Measurements from ENCODE around the gene ANKRD62.
"Not testable (repeated sequence)": the region's sequence is repeated elsewhere in the genome, so short reads cannot be mapped to it uniquely, and the experiment has no call there.

Gene ANKRD62

DNA sequence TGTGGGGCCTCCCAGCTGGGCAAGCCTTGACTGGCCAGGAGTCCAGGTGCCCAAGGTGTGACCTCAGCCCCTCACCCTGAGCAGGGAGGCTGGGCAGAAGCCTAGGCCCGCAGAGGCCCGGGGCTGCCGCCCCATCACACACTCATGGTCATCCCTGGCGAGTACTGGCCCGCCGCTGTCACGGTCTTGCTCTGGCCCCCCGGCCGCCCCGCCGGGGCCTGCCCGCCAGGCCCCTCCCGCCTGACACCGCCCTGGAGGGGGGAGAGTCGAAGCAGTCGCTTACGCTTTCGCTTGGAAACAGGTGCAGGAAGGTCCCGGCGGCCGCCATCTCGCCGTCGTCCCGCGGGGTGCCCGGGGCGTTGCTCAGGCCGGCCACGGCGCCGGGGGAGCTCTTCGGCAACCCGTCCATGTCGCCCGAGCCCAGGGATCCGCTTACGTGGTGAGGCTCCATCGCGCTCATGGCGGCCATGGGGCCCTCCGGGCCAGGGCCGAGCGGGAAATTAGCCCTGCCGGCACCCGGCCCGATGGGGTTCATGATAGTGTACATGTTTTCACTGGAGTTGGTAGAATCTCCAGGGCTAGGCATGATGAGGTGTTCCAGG, 26.6 kb upstream of the ANKRD62 start:
- DNase-seq (ENCODE audit: low spot score) = no peak

DNA sequence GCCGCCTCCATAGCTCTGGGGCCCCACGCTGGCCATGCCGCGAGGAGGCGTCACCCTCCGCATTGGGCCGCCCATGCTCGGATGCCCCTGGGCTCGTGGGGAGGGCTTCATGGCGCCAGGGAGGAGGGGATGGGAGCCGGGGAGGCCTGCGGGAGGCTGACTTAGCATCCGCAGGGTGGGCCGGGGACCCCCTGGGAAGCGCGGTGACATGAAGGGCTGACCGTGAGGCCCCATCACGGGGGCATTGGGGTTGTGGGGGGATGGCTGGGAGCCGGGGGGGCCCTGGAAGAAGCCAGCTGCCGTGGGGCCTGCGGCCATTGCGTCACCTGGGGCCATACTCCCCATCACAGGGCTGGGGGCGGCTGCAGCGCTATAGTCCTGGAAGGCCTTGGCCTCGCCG, 26.0 kb upstream of the ANKRD62 start:
- no peak for DNase-seq (ENCODE audit: low spot score)

DNA sequence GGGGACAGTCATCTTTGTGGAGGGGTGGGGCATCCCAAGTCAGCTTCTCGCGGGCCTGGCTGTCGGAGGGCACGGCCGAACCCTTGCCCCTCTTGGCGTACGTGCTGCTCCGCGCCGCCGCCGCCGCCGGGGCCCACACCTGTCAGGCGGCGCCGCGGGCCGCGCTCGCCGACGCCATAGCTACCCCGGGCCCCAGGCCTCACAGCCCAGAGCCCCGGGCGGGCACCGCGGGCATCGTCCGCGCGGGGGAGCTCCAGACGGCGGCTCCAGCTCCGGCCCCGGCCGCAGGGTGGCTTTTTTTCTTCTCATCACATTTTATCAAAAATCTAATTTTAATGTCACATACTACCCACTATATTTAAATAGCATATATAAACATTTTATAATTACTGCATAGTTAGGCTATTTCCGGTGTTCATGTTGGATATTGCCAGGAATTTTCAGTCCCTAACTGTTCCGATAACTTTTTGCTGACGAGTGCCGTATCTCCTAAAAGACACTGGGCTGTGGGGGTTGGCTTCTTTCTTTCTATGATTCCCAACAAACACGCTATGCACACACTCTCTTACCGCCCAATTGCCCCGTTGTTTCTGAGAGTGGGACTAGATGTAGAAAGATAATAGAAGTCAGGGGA, 25.2 kb upstream of the ANKRD62 start:
- not testable (repeated sequence) for DNase-seq (ENCODE audit: low spot score)

DNA sequence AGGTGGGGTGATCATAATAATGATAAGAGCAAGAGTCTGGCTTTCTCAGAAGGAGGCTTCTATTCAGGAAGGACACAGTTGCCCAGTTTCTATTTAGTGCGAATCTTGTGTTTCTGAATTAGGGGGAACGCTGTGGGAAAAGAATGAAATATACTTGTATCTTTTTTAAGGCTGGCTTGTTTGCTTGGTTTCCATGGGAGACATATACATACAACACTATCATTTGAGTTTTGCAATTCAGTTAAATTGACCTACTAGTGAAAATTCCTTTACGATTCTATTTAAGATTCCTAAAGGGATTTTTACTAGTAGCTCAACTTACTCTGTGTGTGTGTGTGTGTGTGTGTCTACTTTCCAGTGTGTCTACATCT, 24.7 kb upstream of the ANKRD62 start:
- DNase-seq (ENCODE audit: low spot score) = no peak

DNA sequence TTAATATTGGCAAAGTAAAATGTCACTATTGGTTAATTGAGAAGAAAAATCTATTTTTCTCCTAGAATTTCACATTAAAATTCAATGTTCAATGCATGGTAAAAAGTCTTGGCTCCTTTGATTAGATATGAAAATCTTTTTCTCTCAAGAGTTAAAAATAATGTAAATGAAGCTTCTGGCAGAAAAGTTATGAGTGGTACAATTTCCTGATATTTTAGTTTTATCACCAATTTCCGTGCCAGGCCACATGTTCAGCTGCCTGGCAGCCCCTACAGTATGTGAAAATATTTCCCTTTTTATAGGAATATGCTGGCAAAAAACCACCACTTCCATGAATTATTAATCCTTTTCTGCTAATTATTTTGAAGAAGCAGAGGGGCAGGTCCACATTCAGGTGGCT, 22.6 kb upstream of the ANKRD62 start:
- DNase-seq (ENCODE audit: low spot score) = not testable (repeated sequence)

DNA sequence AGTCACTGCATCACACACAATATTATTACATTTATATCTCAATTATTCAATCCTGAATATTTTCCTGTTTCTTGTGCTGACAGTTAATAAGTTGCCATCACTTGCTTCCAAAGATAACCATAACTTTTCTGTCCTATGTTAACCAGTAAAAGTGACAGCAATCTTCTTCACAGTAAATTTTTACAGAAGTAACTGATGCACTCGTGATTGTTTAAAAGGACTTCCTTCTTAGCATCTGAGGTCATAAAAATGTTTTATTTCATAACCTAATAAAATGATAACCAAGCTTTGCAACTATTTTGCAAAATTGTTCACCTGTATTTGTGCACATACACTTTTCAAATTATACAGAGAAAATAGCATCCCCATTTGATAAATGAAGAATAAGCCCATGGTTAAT, 20.6 kb upstream of the ANKRD62 start:
- DNase-seq (ENCODE audit: low spot score) = no peak

DNA sequence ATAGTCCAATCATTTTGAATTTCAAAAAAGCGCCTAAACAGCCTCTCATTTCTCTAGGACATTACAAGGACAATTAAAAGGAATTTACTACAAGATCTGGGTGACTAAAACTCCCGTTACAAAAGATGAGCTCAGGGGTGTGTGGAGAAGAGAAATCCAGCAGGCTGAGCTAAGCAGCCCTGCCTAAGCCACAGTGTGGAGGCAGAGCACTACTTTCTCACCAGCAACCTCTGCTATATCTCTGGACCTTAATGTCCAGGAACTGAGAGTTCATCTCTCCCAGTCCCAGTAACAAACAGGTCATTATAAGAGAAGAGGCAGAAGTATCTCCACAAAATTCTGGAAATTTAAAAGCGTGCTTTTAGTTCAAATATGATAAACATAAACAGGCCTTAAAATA, 18.9 kb upstream of the ANKRD62 start:
- no peak for DNase-seq (ENCODE audit: low spot score)

DNA sequence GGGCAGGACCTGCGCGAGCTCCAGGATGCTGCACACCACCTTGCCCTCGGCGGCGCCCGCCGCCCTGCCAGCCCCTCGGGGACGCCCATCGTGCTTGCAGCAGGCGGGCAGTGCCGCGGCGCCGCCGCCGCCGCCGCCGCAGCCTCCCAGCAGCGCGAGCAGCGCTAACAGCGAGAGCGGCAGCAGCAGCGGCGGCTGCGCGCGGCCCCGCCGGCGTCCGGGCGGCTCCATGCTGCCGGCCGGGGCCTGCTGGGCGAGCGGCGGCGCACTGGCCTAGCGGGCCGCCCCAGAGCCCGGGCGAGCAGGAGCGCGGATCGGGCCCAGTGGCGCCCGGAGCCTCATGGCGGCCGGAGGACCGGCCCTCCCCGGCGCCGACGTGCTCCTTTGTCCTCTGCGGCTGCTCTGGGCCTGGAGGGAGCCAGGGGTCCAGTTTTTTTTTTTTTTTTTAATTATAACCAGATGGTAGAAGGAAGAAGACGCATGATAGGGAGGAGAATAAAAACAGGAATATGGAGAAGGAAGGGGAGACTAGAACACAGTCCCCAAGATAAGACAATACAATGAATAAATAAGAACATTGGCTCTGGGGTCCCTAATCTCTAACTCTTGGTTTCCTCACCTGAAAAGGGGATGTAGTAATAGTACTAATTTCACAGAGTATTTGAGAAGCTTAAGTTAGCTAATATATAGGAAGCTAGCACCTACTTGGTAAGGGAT, 17.1 kb upstream of the ANKRD62 start:
- peak; percentile 21 for DNase-seq (ENCODE audit: low spot score)

DNA sequence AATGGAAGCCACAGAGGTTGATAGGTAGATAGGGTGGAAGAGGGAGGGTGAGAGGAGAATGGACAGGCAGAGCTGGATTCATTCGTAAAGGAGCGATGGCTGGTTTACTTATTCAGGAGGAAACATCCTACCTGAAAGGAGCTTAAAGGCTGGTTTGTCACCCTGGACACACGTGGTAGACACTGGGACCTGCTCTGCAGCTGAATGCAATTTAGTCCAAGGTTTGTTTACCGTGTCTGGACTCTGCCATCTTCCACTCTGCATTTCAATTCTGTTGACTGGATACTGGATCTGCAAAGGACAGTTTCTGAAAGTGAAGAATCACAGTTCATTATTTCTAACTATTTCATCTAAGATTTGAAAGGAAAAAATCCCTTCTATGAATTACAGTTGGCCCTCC, 15.6 kb upstream of the ANKRD62 start:
- DNase-seq (ENCODE audit: low spot score) = not testable (repeated sequence)

DNA sequence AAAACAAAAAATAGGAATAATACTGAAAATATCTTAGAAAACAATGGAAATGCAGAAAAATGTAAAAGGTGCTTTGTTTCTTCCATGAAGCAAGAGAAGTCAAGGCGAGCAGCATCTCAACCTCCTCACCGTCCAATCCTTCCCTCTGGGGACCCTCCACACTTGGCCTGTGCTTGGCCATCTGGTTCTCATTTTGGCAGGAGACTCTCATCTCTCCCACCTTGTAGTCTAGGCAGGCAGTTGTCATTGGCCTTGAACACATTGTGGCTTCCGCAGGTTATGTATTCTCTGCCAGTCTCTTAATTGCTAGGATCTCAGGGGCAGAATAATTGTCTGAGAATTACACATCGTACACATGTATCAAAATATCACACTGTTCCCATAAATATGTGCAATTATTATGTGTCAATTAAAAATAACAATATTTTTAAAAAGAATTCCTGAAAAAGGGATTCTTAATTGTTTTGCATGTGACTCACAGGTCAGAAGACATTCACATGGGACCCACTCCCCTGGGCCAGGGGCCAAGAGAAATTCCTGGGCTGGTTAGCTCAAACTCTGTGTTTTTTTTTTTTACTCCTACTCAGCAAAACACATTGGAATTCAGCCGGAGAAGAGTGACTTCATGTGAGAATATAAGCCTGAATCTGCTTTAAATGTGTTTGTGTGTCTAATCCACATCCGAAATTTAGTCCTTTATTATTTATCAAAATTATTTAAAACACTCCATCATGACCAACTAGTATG, 14.0 kb upstream of the ANKRD62 start:
- no peak for DNase-seq (ENCODE audit: low spot score)

DNA sequence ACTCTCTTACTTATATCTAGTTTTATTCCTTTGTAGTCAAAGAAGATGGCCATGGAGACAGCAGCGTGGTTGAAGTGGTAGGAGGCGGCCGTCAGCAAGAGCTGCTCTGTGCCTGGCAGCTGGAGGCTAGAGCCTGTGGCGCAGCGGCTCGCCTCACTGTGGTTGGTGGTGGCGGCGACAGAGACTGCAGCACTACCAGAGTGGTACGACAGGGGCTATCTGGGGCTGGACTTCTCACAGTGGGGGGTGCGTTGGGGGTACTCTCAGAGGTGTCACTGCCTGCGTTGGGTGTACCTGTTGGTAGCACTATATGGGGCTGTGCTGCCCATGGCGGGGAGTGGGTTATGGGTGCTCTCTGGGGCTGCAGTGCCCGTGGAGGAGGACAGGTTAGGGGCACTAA, 8.5 kb upstream of the ANKRD62 start:
- no peak for DNase-seq (ENCODE audit: low spot score)

DNA sequence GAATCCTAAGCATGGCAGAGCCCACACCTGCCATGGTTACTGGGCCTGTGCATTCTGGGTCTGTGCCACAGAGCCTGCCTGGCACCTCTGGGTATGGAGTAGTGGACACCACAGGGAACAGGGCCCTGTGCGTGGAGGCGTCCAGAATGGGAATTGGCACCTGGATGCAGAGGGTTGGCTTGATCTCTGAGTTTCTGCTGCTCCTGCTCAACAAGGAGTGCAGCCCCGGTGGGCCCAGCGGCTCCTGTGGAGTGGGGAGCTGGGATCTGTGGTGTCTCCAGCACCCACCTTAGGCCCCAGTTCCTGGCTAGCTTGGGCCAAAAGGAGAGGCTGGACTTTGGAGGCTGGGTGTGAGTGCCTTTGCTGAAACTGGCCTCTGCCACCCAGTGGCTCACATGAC, 7.9 kb upstream of the ANKRD62 start:
- DNase-seq (ENCODE audit: low spot score) = no peak

DNA sequence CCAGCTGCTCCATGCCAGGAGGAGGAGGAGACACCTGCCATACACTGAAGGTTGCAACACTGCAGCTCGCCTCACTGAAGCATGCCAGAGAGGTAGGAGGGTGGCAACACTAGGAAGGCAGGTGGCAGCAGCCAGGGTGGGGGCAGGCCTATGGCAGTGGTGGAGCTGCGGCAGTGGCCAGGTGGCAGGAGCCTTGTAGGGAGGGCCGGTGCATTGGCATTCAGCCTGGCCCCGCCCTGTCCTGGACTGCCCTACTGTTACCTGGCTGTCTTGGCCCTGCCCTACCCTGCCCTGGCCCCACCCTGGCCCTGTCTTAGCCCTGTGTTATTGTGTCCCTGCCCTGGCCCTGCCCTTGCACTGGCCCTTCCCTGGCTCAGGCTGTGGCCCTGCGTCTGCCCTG, 7.4 kb upstream of the ANKRD62 start:
- DNase-seq (ENCODE audit: low spot score) = no peak

DNA sequence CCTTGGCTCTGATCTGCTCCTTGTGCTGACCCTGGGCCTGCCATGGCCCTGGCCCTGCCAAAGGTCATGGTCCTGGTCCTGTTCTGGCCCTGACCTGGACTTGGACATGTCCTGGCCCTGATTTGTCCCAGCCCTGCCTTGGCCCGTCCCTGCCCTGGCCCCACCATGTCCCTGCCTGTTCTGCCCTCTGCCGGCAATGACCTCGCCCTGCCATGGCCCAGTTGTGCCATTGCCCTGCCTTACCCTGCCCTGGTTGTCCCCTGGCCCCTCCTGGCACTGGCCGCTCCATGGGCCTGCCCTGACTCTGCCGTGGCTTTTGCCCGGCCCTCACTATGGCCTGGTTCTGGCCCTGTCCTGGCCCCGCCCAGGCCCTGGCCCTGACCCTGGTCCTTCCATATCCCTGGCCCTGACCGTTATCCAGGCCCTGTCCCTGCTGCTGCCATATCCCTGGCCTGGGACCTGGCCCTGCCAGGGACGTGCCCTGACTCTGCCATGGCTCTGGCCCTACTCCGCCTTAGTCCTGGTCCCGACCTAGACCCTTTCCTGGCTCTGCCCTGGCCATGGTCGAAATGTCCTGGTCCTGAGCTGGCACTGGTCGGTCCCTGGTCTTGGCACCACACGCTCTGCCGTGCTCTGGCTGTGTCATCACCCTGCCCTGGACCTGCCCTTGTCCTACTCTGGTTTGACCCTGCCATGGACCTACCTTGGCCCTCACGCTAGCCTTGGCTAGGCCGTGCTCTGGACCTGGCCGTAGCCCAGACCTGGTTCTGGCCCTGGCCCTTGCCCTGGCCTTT, 6.8 kb upstream of the ANKRD62 start:
- DNase-seq (ENCODE audit: low spot score) = no peak

DNA sequence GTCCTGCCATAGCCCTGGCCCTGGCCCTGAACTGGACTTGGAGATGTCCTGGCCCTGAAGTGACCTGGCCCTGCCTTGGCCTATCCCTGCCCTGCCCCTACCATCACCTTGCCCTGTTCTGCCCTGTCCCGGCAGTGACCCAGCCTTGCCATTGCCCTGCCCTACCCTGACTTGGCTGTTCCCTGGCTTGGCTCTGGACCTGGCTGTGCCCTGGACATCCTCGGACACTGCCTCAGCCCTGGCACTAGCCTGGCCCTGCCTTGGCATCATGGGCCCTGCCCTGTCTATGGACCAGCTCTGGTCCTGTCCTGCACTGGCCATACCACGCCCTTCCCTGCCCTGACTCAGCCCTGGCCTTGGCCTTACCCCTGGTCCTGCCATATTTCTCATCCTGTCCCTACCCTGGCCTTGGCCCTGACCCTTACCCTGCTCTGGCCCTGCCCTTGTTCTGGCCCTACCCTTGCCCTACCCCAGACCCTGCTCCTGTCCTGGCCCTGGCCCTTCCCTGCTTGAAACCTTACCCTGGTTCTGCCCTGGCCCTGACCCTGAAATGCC, 6.1 kb upstream of the ANKRD62 start:
- DNase-seq (ENCODE audit: low spot score) = no peak

DNA sequence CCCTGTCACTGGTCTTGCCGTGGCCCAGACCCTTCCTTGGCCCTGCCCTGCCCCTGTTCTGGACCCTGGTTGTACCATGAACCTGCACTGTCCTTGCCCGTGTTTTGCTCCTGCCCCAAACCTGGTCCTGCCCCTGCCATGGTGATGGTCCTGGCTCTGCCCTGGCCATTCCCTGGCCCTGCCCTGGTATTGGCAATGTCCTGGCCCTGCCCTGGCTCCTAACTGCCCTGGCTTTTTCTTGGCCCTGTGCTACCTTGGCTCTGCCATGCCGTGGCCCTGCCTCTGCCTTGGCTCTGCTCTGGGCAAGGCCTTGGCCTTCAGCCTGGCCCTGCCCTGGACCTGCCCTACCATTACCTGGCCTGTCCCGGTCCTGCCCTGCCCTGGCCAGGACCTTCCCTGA, 5.5 kb upstream of the ANKRD62 start:
- no peak for DNase-seq (ENCODE audit: low spot score)

DNA sequence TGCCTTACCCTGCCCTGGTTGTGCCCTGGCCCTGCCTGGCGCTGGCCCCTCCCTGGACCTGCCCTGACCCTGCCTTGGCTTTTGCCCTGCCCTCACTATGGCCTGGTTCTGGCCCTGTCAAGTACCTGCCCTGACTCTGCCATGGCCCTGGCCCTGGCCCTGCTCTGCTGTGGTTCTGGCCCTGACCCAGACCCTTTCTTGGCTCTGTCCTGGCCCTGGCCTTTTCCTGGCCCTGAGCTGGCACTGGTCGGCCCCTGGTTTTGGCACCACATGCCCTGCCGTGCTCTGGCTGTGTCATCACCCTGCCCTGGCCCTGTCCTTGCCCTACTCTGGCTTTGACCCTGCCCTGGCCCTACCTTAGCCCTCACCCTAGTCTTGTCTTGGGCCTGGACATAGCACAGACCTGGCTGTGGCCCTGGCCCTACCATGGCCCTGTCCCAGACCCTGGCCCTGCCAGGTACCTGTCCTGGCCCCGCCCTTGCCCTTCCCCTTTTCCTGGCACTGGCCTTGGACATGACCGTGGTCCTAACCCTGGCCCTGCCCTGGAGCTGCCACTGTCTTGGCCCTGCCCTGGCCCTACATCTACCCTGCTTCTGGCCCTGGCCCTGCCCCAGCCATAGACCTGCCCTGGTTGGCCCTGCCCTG, 4.8 kb upstream of the ANKRD62 start:
- no peak for DNase-seq (ENCODE audit: low spot score)

DNA sequence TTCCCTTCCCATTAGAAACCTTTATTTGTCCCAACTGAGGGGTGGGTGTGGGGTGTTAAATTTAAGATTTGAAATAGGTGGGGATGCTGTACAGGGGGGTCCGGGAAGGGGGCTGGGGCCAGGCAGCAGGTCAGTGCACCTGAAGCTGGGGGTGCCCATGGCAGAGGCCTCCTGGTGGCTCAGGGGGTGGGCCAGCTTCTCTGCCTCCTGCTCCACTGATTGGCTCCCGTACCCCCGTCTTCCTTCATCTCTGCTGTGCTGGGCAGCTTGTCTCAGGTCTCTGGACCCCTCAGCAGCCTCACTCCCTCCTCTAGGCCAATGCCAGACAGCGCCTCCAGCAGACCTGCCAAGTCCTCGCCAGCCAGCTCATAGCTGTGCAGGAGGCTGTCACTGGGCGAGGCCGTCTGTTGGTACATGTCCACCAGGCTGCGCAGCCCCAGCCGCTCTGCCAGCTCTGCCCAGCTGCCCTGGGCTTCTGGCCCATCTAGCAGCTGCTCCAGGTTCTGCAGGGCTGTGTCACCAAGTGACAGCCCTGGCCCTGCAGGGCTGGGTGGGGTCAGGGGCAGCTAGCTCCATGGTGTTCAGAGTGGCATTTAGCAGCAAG, 2.0 kb upstream of the ANKRD62 start:
- DNase-seq (ENCODE audit: low spot score) = no peak

DNA sequence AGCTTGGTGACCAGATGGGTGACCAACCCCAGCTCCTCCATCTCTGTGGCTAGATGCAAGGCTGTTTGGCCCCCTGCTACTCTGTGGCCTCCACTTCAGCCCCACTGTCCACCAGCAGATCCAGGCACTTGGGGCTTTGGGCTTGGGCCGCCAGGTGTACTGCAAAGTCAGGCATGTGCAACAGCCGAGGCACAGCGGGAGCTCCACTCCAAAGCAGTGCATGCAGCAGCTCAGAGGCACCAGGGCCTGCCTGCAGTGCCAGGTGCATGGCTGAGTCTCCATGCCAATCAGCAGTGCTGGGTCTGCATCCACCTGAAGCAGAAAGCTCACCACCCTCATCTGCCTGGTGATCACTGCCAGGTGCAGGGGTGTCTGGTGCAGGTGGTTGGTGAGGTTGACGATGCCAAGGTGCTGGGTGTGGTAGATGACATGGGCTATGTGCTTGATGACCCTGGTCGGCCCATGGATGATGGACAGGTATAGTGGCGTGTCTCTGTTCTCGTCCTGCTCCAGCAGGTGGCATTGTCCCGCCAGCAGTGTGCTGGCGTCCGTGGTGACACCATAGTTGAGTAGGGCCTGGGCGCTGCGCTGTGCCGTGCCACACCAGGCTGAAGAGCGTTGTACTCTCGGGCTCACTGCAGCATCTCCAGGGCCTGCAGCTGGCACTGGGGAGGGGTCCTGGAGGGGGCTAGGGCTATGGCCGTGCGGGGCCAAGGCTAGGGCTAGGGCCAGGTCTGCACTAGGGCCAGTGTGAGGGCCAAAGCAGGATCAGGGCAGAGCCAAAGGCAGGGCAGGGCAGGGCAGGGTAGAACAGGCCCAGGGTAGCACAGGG, 1.0 kb upstream of the ANKRD62 start:
- no peak for DNase-seq (ENCODE audit: low spot score)

DNA sequence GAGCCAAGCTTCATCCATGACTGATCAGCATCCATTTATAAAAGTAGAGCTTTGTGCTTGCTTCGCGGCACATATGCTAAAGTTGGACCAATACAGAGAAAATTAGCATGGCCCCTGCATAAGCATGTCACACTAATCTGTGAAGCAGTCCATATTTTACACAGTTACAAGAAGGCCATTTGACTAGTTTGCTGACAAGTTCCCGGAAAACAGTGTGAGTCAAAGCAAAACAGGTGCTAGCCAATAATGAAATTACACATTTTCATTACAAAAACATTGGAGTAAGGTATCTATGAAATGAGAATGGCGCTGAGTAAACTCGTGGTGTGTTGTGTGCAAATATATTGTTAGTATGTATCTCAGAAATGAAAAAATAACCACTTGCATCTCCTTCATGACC, 4.7 kb downstream of the ANKRD62 start:
- no peak for DNase-seq (ENCODE audit: low spot score)
